Coronary artery (tissue), 2 donors: ENCODE results near the gene ZDHHC17.

Source experiments
- DNase-seq: peaks from one replicate; pipeline ENCODE4 v3.0.0-alpha.2; 2017; ENCODE audit warnings: low spot score
- H3K27ac ChIP-seq, 2 donors: fragments of 200-600 bp; sonication (generic); one replicate each; pipeline ENCODE4 v1.5.1; 2016 to 2019
- H3K4me3 ChIP-seq: fragments of 200-600 bp; sonication (generic); 2 replicates; pipeline ENCODE4 v1.5.1; 2016; ENCODE audit warnings: mild to moderate bottlenecking, moderate library complexity
- CTCF ChIP-seq: fragments of 200-600 bp; sonication (generic); IDR thresholded peaks from one replicate; pipeline ENCODE4 v1.5.1; 2019; ENCODE audit warnings: antibody characterized with exemption

The ZDHHC17 gene

GRCh38 chr12:76866151-76866567 lies 102.2 kb downstream of the ZDHHC17 start:
- Histone ChIP-seq H3K27ac (peak overlapping the region; percentile 28 to 64), H3K4me3 (peak overlapping the region; percentile 14)
- no peak for DNase-seq
- no peak for TF ChIP-seq CTCF

DNA sequence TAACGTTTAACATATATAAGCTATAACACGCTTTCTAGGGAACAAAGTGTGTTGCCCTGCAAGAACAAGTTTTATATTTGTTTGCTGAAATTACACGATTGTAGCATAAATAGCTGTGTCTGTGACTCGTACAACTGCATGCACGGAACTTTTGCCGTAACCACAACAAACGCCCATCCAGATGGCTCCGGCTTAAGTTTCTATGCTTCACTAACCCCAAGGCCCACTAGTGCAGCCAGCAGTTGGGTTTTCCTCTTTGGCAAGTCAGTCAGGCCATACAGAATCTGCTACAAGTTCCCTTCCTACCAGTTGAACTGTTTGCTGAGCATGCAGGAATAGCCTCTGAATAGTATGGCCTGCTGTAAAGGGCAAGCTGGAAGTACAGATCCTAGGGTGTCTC lies 102.8 kb downstream of the ZDHHC17 start:
- Histone ChIP-seq H3K4me3 (peak overlapping the region; percentile 14), H3K27ac (peak overlapping the region in 1 of 2 donors; percentile 64)
- TF ChIP-seq CTCF = no peak
- no peak for DNase-seq

DNA sequence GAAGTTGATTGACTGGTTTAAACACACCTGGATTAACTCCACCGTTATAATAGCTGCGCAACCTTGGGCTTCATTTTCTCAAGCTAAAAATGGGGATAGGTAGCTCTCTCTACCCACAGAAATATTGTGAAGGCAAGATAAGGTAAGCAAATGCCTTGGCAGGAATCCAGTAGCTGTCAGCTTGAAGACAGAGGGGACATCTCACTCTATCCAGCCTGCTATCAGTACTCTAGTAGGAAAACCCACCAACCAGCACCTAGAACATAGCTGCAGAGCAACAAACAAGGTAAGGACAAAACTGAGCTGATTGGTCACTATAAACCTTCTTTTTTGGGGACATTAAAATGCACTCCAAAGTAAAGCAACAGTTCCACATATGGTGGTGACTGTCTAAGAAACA lies 107.2 kb downstream of the ZDHHC17 start:
- H3K27ac ChIP-seq = no peak overlapping the region
- TF ChIP-seq CTCF = no peak
- no peak overlapping the region for H3K4me3 ChIP-seq
- DNase-seq = no peak

DNA sequence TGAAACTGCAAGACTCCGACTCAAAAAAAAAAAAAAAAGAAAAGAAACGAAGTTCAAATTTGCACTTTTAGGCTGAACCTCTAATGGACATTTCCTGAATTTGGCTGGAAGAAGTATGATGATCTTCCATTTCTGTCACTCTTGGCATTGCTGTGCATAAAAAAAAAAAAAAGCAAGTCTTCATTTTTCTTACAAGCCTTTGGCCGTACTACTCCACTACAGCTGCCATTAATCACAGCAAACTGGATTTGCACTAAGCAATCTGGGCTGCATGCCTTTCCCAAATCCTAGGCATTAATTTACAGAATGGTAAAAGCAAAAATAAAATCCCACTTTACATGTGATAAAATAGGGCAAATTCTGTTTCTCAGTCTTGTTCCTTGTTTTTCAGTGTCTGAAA lies 107.8 kb downstream of the ZDHHC17 start:
- no peak overlapping the region for H3K27ac ChIP-seq
- DNase-seq = no peak
- peak overlapping the region; percentile 10 for H3K4me3 ChIP-seq
- no peak for TF ChIP-seq CTCF

DNA sequence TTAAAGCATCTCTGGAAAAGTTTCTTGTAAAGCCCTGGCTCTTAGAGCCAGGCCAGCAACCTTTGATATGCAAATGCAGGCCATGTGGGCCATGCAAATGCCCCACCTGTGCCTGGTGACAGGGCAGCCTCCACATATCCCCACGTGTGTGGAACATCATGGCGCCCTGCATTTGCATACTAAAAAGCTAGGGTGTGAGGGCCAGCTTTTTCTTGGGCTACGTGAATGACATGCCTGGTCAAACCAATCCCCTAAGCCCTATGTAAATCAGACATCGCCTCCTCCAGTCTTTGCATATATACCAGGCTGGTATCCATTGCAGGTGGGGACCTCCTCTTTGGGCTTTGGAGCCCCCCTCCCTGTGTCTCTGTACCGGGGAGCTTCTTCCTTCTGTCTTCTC lies 108.5 kb downstream of the ZDHHC17 start:
- H3K4me3 ChIP-seq = no peak overlapping the region
- no peak for DNase-seq
- no peak overlapping the region for H3K27ac ChIP-seq
- no peak for TF ChIP-seq CTCF

GRCh38 chr12:76874027-76874426 lies 110.1 kb downstream of the ZDHHC17 start:
- no peak overlapping the region for H3K4me3 ChIP-seq

More at GRCh38 chr12:76874027-76874426, 110.1 kb downstream of the ZDHHC17 start:
- H3K27ac ChIP-seq = peak overlapping the region; percentile 8 to 20
- no peak for DNase-seq
- no peak for TF ChIP-seq CTCF
